BJ (cell line): Measurements from ENCODE around the gene EXOSC5. TPM values are rescaled to one million over a fixed set of nuclear protein-coding genes. Genes with fewer than 3 reads are reported as not detected.

Experiments used
- CTCF ChIA-PET: fragments of 350-600 bp; formaldehyde crosslinking; extraction: SDS; loops from one replicate; lab custom pipeline; 2021; ENCODE audit warnings: antibody characterized with exemption, inconsistent platforms; lab: Yijun Ruan, JAX
- POLR2A ChIA-PET: fragments of 300-600 bp; sonication (Branson Sonifier 250); formaldehyde crosslinking; extraction: SDS; loops from one replicate; lab custom pipeline; 2021; ENCODE audit warnings: antibody characterized with exemption; lab: Charles Lee
- DNase-seq: peaks from one replicate; pipeline ENCODE4 v3.0.0-alpha.2; 2011; ENCODE audit warnings: low read depth
- H3K27me3 ChIP-seq: 2 replicates; pipeline ENCODE4 v1.6.0; 2011; ENCODE audit warnings: low read length; ENCODE audit not compliant: control insufficient read depth, insufficient read depth
- H3K36me3 ChIP-seq: 2 replicates; pipeline ENCODE4 v1.5.1; 2011; ENCODE audit warnings: low read length; ENCODE audit not compliant: control insufficient read depth, insufficient read depth
- H3K4me3 ChIP-seq: 2 replicates; pipeline ENCODE4 v1.5.1; 2011; ENCODE audit warnings: low read depth, mild to moderate bottlenecking, control low read depth, low read length
- CTCF ChIP-seq: IDR thresholded peaks from 2 replicates; pipeline ENCODE4 v1.5.1; 2011; ENCODE audit warnings: low read depth, mild to moderate bottlenecking, control low read depth, inconsistent platforms, low read length, moderate library complexity; ENCODE audit not compliant: insufficient read depth
- polyA plus RNA-seq: library from polyadenylated mRNA; depleted of rRNA; stranded (reverse); fragments of >200 nt; gene quantifications from 2 replicates; pipeline ENCODE4 v1.2.3, GENCODE V29; 2011

Gene EXOSC5
- polyA plus RNA-seq, 1 experiment = 24.7 TPM

DNA sequence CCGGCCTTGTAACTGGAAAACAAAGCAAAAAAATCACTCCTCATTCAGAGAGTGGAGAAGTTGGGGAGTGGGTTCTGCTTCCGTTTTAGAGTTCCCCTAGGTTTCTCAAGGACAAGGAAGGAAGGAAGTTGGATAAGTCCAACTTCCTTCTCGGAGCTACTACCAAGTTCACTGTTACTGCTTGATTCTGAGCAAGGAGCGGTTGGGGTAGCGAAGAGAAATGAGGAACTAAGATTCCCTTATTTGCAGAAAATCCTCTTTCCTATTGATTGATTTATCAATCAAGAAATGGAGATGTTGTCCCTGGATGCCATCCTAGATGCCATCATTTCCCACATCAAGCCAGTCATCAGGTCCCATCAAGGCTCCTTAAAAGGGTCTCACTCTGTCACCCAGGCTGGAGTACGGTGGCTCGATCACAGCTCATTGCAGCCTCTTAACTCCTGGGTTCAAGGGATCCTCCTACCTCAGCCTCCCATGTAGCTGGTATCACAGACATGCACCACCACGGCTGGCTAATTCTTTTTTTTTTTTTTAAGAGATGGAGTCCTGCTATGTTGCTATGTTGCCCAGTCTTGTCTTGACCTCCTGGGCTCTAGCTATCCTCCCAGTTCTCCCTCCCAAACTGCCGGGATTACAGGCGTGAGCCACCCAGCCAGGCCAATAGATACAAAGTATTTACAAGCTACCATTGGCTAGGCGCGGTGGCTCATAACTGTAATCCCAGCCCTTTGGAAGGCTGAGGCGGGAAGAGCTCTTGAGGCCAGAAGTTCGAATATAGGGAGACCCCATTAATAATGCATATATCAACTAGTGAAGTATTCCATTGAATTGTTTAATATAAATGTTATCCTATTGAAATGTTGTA, 32.4 kb downstream of the EXOSC5 start:
- H3K4me3 ChIP-seq = peak overlapping the region; percentile 60
- ChIA-PET CTCF (interaction anchor here (0.7 to 2.7 kb wide), 7 partner anchors 10 to 57 kb away, joined by 3 to 14 read pairs (median 5); partner anchors contain the start of gene TGFB1), POLR2A (interaction anchor here (0.6 to 1.2 kb wide), 6 partner anchors 8 to 899 kb away, joined by 3 to 10 read pairs (median 4); partner anchors contain the start of genes BLVRB and TMEM91)
- no peaks in the 10 kb centered on the region for H3K27me3 ChIP-seq
- no peaks in the 10 kb centered on the region for H3K36me3 ChIP-seq
- no peak for DNase-seq
- no peak for TF ChIP-seq CTCF

- no peak for TF ChIP-seq CTCF
- Histone ChIP-seq H3K36me3 (no peaks in the 10 kb centered on the region), H3K27me3 (no peaks in the 10 kb centered on the region), H3K4me3 (peak within 1 kb of the TSS; percentile 60)
- ChIA-PET POLR2A (interaction anchor here (0.6 to 1.2 kb wide), 6 partner anchors 9 to 898 kb away, joined by 3 to 10 read pairs (median 4); partner anchors contain the start of genes BLVRB and TMEM91), CTCF (interaction anchor here (0.5 to 2.7 kb wide), 7 partner anchors 9 to 544 kb away, joined by 3 to 14 read pairs (median 3); partner anchors contain the start of gene TGFB1)
- peak; percentile 89 for DNase-seq
Observed at GRCh38 chr19:41363753-41364523, 33.2 kb downstream of the EXOSC5 start, which contains the start of gene B9D2. Gene B9D2, minus strand, starts transcription at chr19:41364149. Its CDS starts 630 bp downstream, at chr19:41363519.

DNA sequence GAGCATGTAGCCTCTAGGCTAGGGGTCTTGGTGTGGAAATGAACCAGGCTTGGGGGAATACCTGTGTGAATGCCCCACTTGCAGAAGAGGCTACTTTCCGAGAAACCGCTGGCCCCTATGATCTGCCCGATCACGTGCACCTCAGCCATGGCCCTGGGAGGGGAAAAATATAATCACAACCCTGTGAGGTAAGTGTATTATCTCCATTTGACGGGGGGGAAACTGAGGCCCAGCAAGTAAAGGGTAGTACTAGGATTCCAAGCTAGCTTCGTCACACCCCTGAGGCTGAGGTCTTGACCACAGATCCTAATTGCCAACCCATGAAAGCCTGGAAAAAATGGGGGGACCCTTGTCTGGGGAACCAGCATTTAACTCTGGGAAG, 33.8 kb downstream of the EXOSC5 start:
- Histone ChIP-seq H3K4me3 (peak overlapping the region; percentile 60), H3K27me3 (no peaks in the 10 kb centered on the region), H3K36me3 (no peaks in the 10 kb centered on the region)
- no peak for DNase-seq
- ChIA-PET CTCF (interaction anchor here (0.5 to 2.7 kb wide), 7 partner anchors 9 to 544 kb away, joined by 3 to 14 read pairs (median 3); partner anchors contain the start of gene TGFB1), POLR2A (interaction anchor here (1.0 to 1.2 kb wide), 3 partner anchors 10 to 17 kb away, joined by 4 to 8 read pairs (median 5); no protein-coding TSS in a partner anchor)
- TF ChIP-seq CTCF = no peak

DNA sequence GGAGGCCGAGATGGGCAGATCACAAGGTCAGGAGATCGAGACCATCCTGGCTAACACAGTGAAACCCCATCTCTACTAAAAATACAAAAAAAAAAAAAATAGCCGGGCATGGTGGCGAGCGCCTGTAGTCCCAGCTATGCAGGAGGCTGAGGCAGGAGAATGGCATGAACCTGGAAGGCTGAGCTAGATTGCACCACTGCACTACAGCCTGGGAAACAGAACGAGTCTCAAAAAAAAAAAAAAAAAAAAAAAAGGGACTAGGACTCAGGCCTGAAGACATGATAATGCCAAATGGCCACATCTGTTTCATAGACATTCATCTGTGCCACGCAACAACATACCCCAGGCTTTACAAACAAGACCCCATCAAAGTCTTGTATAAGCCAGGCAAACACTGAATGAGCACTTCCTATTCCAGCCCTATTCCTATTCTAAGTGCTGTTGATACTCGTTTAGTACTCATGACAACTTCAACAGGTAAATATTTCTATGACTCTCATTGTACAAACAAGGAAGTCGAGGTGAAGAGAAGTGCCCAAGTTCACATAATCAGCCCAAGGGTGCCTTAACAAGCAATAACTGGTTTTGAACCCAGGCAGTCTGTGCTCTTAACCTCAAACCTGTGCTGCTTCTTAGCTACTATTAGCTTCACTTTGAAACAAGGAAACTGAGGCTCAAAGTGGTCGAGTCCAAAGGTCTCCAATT, 34.9 kb downstream of the EXOSC5 start:
- ChIA-PET POLR2A (no interaction called here), CTCF (interaction anchor here (1.0 to 2.7 kb wide), 3 partner anchors 8 to 16 kb away, joined by 3 to 14 read pairs (median 3); partner anchors contain the start of gene TGFB1)
- H3K4me3 ChIP-seq = no peak overlapping the region

More for the DNA sequence above, 34.9 kb downstream of the EXOSC5 start:
- no peaks in the 10 kb centered on the region for H3K27me3 ChIP-seq
- no peak for DNase-seq
- TF ChIP-seq CTCF = no peak
- no peaks in the 10 kb centered on the region for H3K36me3 ChIP-seq
